PC-9 (cell line): ENCODE measurements around the gene OR56A5. TPM values are rescaled to one million over a fixed set of nuclear protein-coding genes. Genes with fewer than 3 reads are reported as not detected.

ENCODE experiments used
- Bru-seq: library from RNA; stranded (reverse); fragments of 400-500 nt; gene quantifications from one replicate; lab custom pipeline; 2021; lab: Mats Ljungman, UMichigan
- BruChase-seq, 2 experiments: library from RNA; stranded (reverse); fragments of 400-500 nt; gene quantifications; one replicate each; lab custom pipeline; 2021; lab: Mats Ljungman, UMichigan
- BruUV-seq: library from RNA; stranded (reverse); fragments of 400-500 nt; replicated peaks from 2 replicates; lab custom pipeline; 2021; lab: Mats Ljungman, UMichigan
- CTCF ChIA-PET: fragments of 300-600 bp; sonication (Branson Sonifier 250); formaldehyde crosslinking; loops from one replicate; lab custom pipeline; 2022; ENCODE audit warnings: antibody characterized with exemption; lab: Charles Lee
- POLR2A ChIA-PET: fragments of 300-600 bp; sonication (Branson Sonifier 250); formaldehyde crosslinking; loops from one replicate; lab custom pipeline; 2022; ENCODE audit warnings: antibody characterized with exemption; ENCODE audit not compliant: unreplicated experiment; lab: Charles Lee
- DNase-seq, 2 experiments: peaks; one replicate each; pipeline versions ENCODE4 v3.0.0 to v3.0.0-alpha.2; 2015 to 2022; ENCODE audit warnings: mixed read lengths in 1 of 2
- H2AFZ ChIP-seq: fragments of 200-600 bp; sonication (generic); 2 replicates; pipeline ENCODE4 v1.8.1; 2017; ENCODE audit warnings: antibody characterized with exemption
- H3F3A ChIP-seq: fragments of 200-600 bp; sonication (generic); 2 replicates; pipeline ENCODE4 v1.8.1; 2017; ENCODE audit warnings: antibody characterized with exemption, mild to moderate bottlenecking, low read depth; ENCODE audit not compliant: insufficient read depth
- H3K27ac ChIP-seq: fragments of 200-600 bp; sonication (generic); 2 replicates; pipeline ENCODE4 v1.6.1; 2016; ENCODE audit warnings: mixed run types
- H3K27me3 ChIP-seq: fragments of 200-600 bp; sonication (generic); 2 replicates; pipeline ENCODE4 v1.6.1; 2016; ENCODE audit warnings: low read depth, mixed run types; ENCODE audit not compliant: insufficient read depth
- H3K36me3 ChIP-seq: fragments of 200-600 bp; sonication (generic); 2 replicates; pipeline ENCODE4 v1.6.1; 2016; ENCODE audit warnings: low read depth, mixed run types
- H3K4me1 ChIP-seq: fragments of 200-600 bp; sonication (generic); replicated peaks from 2 replicates; pipeline ENCODE4 v1.6.1; 2016; ENCODE audit warnings: mixed run types; ENCODE audit not compliant: insufficient read depth
- H3K4me2 ChIP-seq: fragments of 200-600 bp; sonication (generic); 2 replicates; pipeline ENCODE4 v1.6.1; 2017; ENCODE audit warnings: mixed run types
- H3K4me3 ChIP-seq: fragments of 200-600 bp; sonication (generic); 2 replicates; pipeline ENCODE4 v1.6.1; 2016; ENCODE audit warnings: mixed run types
- H3K79me2 ChIP-seq: fragments of 200-600 bp; sonication (generic); 2 replicates; pipeline ENCODE4 v1.6.1; 2017; ENCODE audit warnings: low read depth, mixed run types
- H3K9me2 ChIP-seq: fragments of 200-600 bp; sonication (generic); 2 replicates; pipeline ENCODE4 v1.8.1; 2017; ENCODE audit warnings: mild to moderate bottlenecking; ENCODE audit not compliant: insufficient read depth
- H3K9me3 ChIP-seq: fragments of 200-600 bp; sonication (generic); 2 replicates; pipeline ENCODE4 v1.8.1; 2016; ENCODE audit warnings: low read depth; ENCODE audit not compliant: insufficient read depth
- H4K20me1 ChIP-seq: fragments of 200-600 bp; sonication (generic); 2 replicates; pipeline ENCODE4 v1.8.1; 2017; ENCODE audit not compliant: insufficient read depth
- CTCF ChIP-seq: fragments of 200-600 bp; sonication (generic); conservative IDR thresholded peaks from 2 replicates; pipeline ENCODE4 v1.6.1; 2017; ENCODE audit warnings: mixed run types, antibody characterized with exemption, mild to moderate bottlenecking, moderate library complexity
- EZH2 ChIP-seq: fragments of 200-600 bp; sonication (generic); IDR thresholded peaks from 2 replicates; pipeline ENCODE4 v1.8.0; 2017; ENCODE audit warnings: antibody characterized with exemption, low read depth
- intact Hi-C: fragments of 100-400 bp; cut with micrococcal nuclease; formaldehyde crosslinking; loops from one replicate; pipeline ENCODE4 v1.10.0; 2022; ENCODE audit not compliant: unreplicated experiment
- long read RNA-seq: library from polyadenylated mRNA; stranded (forward); transcript quantifications from one replicate; pipeline ENCODE4 v2.0.0, GENCODE V29; 2022
- total RNA-seq: library from RNA; stranded (reverse); gene quantifications from 2 replicates; pipeline ENCODE4 v1.2.3, GENCODE V29; 2021

OR56A5 gene
- total RNA-seq (not detected in 2 replicates), Bru-seq, nascent RNA (not detected), BruChase-seq, experiment 1, labeled RNA remaining after a 2-hour chase (not detected), BruChase-seq, experiment 2, labeled RNA remaining after a 6-hour chase (not detected)
- long read RNA-seq, result 0 reads

- Histone ChIP-seq H2AFZ (no peak within 1 kb of the TSS), H3K9me2 (no peaks in the 10 kb centered on the region), H4K20me1 (no peaks in the 10 kb centered on the region), H3K79me2 (no peaks in the 10 kb centered on the region), H3K27me3 (0 out of 2 replicates have a peak, but pooled peaks cover 6% of the 10 kb centered on the region), H3K9me3 (no peaks in the 10 kb centered on the region), H3K4me3 (no peak within 1 kb of the TSS), H3K27ac (no peak within 1 kb of the TSS), H3K4me1 (no peaks in the 10 kb centered on the region), H3F3A (no peaks in the 10 kb centered on the region), H3K36me3 (no peaks in the 10 kb centered on the region), H3K4me2 (no peak within 1 kb of the TSS)
- CTCF ChIA-PET, result no interaction called here
- intact Hi-C loops, result no loop called here
- TF ChIP-seq EZH2 (no peak), CTCF (no peak)
- BruUV-seq, result no TSS peak
- no peak for DNase-seq
- POLR2A ChIA-PET, result no interaction called here
Measured at GRCh38 chr11:5968394-5968793, at the start of gene OR56A5. TSS of gene OR56A5 (minus strand) at chr11:5968494. CDS start at chr11:5968494, 0 bp downstream.

- H3K36me3 ChIP-seq, result no peaks in the 10 kb centered on the region
- POLR2A ChIA-PET, result no interaction called here
- no peaks in the 10 kb centered on the region for H3K4me1 ChIP-seq
- no peaks in the 10 kb centered on the region for H3K9me3 ChIP-seq
- H3K4me2 ChIP-seq, result no peak overlapping the region
- CTCF ChIA-PET, result no interaction called here
- no peaks in the 10 kb centered on the region for H3K9me2 ChIP-seq
- no peak for TF ChIP-seq EZH2
- no peak for TF ChIP-seq CTCF
- no peaks in the 10 kb centered on the region for H3K79me2 ChIP-seq
- no peak overlapping the region for H3K27ac ChIP-seq
- no TSS peak for BruUV-seq
- no peaks in the 10 kb centered on the region for H3K27me3 ChIP-seq
- H3K4me3 ChIP-seq, result no peak overlapping the region
- no peak overlapping the region for H2AFZ ChIP-seq
- no peak for DNase-seq
- no peaks in the 10 kb centered on the region for H4K20me1 ChIP-seq
- intact Hi-C loops, result no loop called here
- H3F3A ChIP-seq, result no peaks in the 10 kb centered on the region
Measured at GRCh38 chr11:6013042-6013441, 44.7 kb upstream of the OR56A5 start.

GRCh38 chr11:6012035-6012668 lies 43.9 kb upstream of the OR56A5 start:
- H3F3A ChIP-seq, result no peaks in the 10 kb centered on the region
- no peak for DNase-seq
- no peak overlapping the region for H3K4me3 ChIP-seq
- H4K20me1 ChIP-seq, result no peaks in the 10 kb centered on the region
- BruUV-seq, result no TSS peak
- TF ChIP-seq CTCF, result no peak
- no peak for TF ChIP-seq EZH2
- H3K36me3 ChIP-seq, result no peaks in the 10 kb centered on the region
- intact Hi-C loops, result no loop called here
- H3K27ac ChIP-seq, result no peak overlapping the region
- H3K4me2 ChIP-seq, result no peak overlapping the region
- no peaks in the 10 kb centered on the region for H3K9me3 ChIP-seq
- no peaks in the 10 kb centered on the region for H3K79me2 ChIP-seq
- POLR2A ChIA-PET, result no interaction called here
- CTCF ChIA-PET, result no interaction called here
- no peaks in the 10 kb centered on the region for H3K4me1 ChIP-seq
- H2AFZ ChIP-seq, result no peak overlapping the region
- H3K9me2 ChIP-seq, result no peaks in the 10 kb centered on the region
- no peaks in the 10 kb centered on the region for H3K27me3 ChIP-seq
